ENCODE results near the gene NDFIP2.
A peak's percentile ranks its signal among the peaks of the same experiment; 100 is the strongest.

The NDFIP2 gene

GRCh38 chr13:79480954-79481684, at the start of gene NDFIP2:
NDFIP2 (plus strand) TSS chr13:79481155; CDS start chr13:79481204, 49 bp downstream.
- DNase-seq (ENCODE audit: low spot score), result peak; percentile 73

GRCh38 chr13:79432086-79432485, 48.9 kb upstream of the NDFIP2 start:
- DNase-seq (ENCODE audit: low spot score), result no peak

- DNase-seq (ENCODE audit: low spot score), result no peak
Observed at GRCh38 chr13:79432992-79433391, 48.0 kb upstream of the NDFIP2 start.

- DNase-seq (ENCODE audit: low spot score), result no peak
Observed at GRCh38 chr13:79434556-79434955, 46.4 kb upstream of the NDFIP2 start.

GRCh38 chr13:79435561-79435990, 45.4 kb upstream of the NDFIP2 start:
- DNase-seq (ENCODE audit: low spot score), result no peak

GRCh38 chr13:79439275-79439674, 41.7 kb upstream of the NDFIP2 start:
- DNase-seq (ENCODE audit: low spot score), result no peak

GRCh38 chr13:79440958-79441528, 39.9 kb upstream of the NDFIP2 start:
- no peak for DNase-seq (ENCODE audit: low spot score)

- DNase-seq (ENCODE audit: low spot score), result no peak
Observed at GRCh38 chr13:79442221-79442620, 38.7 kb upstream of the NDFIP2 start.

GRCh38 chr13:79442706-79443105, 38.2 kb upstream of the NDFIP2 start:
- DNase-seq (ENCODE audit: low spot score), result no peak

- DNase-seq (ENCODE audit: low spot score), result no peak
Observed at GRCh38 chr13:79445968-79446645, 34.8 kb upstream of the NDFIP2 start.

- DNase-seq (ENCODE audit: low spot score), result no peak
Observed at GRCh38 chr13:79447141-79447540, 33.8 kb upstream of the NDFIP2 start.

GRCh38 chr13:79447741-79448140, 33.2 kb upstream of the NDFIP2 start:
- no peak for DNase-seq (ENCODE audit: low spot score)

GRCh38 chr13:79448413-79448812, 32.5 kb upstream of the NDFIP2 start:
- DNase-seq (ENCODE audit: low spot score), result no peak

GRCh38 chr13:79450110-79450509, 30.8 kb upstream of the NDFIP2 start:
- DNase-seq (ENCODE audit: low spot score), result no peak

GRCh38 chr13:79451500-79451962, 29.4 kb upstream of the NDFIP2 start:
- no peak for DNase-seq (ENCODE audit: low spot score)

- no peak for DNase-seq (ENCODE audit: low spot score)
Observed at GRCh38 chr13:79452239-79452913, 28.6 kb upstream of the NDFIP2 start.

GRCh38 chr13:79455331-79455730, 25.6 kb upstream of the NDFIP2 start:
- DNase-seq (ENCODE audit: low spot score), result no peak

- DNase-seq (ENCODE audit: low spot score), result no peak
Observed at GRCh38 chr13:79456051-79456450, 24.9 kb upstream of the NDFIP2 start.

GRCh38 chr13:79456656-79457365, 24.1 kb upstream of the NDFIP2 start:
- no peak for DNase-seq (ENCODE audit: low spot score)

- DNase-seq (ENCODE audit: low spot score), result no peak
Observed at GRCh38 chr13:79457390-79457789, 23.6 kb upstream of the NDFIP2 start.

GRCh38 chr13:79457948-79458347, 23.0 kb upstream of the NDFIP2 start:
- DNase-seq (ENCODE audit: low spot score), result no peak

- no peak for DNase-seq (ENCODE audit: low spot score)
Observed at GRCh38 chr13:79458436-79458835, 22.5 kb upstream of the NDFIP2 start.

Measured in pons (tissue), 1 donor.